Measurements from ENCODE around the gene BRAT1.

GRCh38 chr7:2526659-2527504, 28.4 kb downstream of the BRAT1 start:
- no peak for TF ChIP-seq POLR2A (IDR thresholded peaks at IDR 0.05; ENCODE audit: low read length)
- TF ChIP-seq GATA1 (IDR thresholded peaks at IDR 0.05; ENCODE audit: low read depth, low read length) = no peak
